ENCODE data around the gene KRTAP5-10. TPM values are rescaled to one million over a fixed set of nuclear protein-coding genes. Genes with fewer than 3 reads are reported as not detected.
"Not testable (repeated sequence)": the region's sequence is repeated elsewhere in the genome, so short reads cannot be mapped to it uniquely, and the experiment has no call there.

KRTAP5-10 gene
- total and polyA plus RNA-seq, 12 donors, result not detected

DNA sequence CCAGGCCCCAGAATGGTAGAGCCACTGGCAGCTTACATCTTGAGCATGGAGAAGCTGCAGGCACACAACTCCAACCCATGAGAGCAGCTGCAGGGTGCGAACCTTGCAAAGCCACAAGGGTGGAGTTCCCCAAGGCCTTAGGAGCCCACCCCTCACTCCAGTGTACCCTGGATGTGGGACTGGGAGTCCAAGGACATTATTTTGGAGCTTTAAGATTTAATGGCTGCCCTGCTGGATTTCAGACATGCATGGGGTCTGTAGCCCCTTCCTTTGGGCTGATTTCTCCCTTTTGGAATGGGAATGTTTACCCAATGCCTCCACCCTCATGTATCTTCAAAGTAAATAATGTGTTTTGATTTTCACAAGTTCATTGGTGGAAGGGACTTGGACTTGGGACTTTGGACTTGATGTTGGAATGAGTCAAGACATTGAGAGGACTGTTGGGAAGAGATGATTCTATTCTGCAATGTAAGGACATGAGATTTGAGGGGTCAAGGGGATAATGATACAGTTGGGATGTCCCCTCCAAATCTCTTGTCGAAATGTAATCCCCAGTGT is 39.3 kb upstream of the KRTAP5-10 start:
- intact Hi-C loops (cut with DNase I), result no loop called here
- H3K27ac ChIP-seq, result no peak overlapping the region
- ATAC-seq (no peak), DNase-seq (no peak)
- H3K36me3 ChIP-seq, result no peaks in the 10 kb centered on the region
- H3K27me3 ChIP-seq, result no peaks in the 10 kb centered on the region
- TF ChIP-seq CTCF (IDR thresholded peaks at IDR 0.05), result no peak
- H3K4me1 ChIP-seq, result no peaks in the 10 kb centered on the region
- no peak overlapping the region for H3K4me3 ChIP-seq
- 81 to 83% methylated on average over 2 of the region's 2 CpGs for WGBS, 2 donors
- peaks cover 0 to 9% (median 0%) of the 10 kb centered on the region in 11 donors for H3K9me3 ChIP-seq

DNA sequence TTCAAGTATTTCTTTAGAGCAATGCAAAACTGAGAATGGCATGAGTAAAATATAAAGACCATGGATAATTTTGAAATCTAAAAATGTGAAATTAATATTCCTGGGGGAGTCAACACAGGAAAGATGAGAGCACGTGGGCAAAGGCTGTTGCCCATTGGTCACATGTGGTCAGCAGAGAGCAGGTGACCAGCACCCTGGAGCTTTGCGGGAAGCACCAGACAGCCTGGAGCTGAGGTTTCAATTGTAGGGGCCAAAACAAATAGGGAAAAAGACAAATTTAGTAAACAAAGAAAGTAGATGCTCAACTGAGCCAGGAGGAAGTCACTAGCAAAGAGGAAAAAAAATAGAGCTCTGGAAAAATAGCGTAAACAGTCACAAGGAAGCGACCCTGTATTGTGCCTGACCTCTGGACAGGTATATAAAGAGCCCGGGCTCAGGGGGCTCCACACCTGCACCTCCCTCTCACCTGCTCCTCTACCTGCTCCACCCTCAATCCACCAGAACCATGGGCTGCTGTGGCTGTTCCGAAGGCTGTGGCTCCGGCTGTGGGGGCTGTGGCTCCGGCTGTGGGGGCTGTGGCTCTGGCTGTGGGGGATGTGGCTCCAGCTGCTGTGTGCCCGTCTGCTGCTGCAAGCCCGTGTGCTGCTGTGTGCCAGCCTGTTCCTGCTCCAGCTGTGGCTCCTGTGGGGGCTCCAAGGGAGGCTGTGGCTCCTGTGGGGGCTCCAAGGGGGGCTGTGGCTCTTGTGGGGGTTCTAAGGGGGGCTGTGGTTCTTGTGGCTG is 38.4 kb upstream of the KRTAP5-10 start, which contains the start of gene KRTAP5-7:
Gene KRTAP5-7 (plus strand): TSS at position 472 of the 780 bp plus-strand sequence. CDS start 34 bp downstream, at position 506.
- WGBS, 2 donors, result 46 to 53% methylated on average over 10 of the region's 10 CpGs
- intact Hi-C loops (cut with DNase I); ATAC-seq: not testable (repeated sequence)

DNA sequence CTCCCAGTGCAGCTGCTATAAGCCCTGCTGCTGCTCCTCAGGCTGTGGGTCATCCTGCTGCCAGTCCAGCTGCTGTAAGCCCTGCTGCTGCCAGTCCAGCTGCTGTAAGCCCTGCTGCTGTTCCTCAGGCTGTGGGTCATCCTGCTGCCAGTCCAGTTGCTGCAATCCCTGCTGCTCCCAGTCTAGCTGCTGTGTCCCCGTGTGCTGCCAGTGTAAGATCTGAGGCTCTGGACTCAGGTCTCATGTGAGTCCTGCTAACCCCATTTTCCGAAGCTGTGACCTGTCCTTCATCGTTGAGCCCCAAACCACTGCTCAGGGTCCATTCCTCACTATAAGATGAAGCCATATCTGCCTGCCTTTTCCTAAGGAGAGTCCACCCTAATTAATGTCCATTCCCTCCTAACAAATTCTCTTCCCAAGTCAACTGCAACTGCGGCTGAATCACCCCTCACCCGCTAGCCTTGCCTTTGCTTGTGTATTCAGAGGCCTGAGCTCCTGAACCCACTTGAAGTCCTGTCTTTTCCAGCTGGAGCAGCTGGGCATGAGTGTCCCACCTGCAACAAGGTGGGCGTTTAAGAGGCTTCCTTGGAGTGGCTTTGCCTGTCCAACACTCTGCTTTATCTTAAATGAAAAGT is 37.7 kb upstream of the KRTAP5-10 start:
- no peak overlapping the region for H3K4me3 ChIP-seq
- no peak overlapping the region for H3K27ac ChIP-seq
- no peaks in the 10 kb centered on the region for H3K4me1 ChIP-seq
- no peaks in the 10 kb centered on the region for H3K36me3 ChIP-seq
- no peak for TF ChIP-seq CTCF (IDR thresholded peaks at IDR 0.05)
- peaks cover 0 to 9% (median 0%) of the 10 kb centered on the region in 11 donors for H3K9me3 ChIP-seq
- WGBS, 2 donors, result 89 to 90% methylated on average over 6 of the region's 6 CpGs
- intact Hi-C loops (cut with DNase I), result no loop called here
- no peak for DNase-seq
- no peak for ATAC-seq
- no peaks in the 10 kb centered on the region for H3K27me3 ChIP-seq

More for the DNA sequence above, 38.4 kb upstream of the KRTAP5-10 start, which contains the start of gene KRTAP5-7:
- H3K27ac ChIP-seq, DNase-seq, H3K36me3 ChIP-seq, H3K9me3 ChIP-seq, H3K4me3 ChIP-seq, H3K4me1 ChIP-seq, H3K27me3 ChIP-seq: not testable (repeated sequence)

DNA sequence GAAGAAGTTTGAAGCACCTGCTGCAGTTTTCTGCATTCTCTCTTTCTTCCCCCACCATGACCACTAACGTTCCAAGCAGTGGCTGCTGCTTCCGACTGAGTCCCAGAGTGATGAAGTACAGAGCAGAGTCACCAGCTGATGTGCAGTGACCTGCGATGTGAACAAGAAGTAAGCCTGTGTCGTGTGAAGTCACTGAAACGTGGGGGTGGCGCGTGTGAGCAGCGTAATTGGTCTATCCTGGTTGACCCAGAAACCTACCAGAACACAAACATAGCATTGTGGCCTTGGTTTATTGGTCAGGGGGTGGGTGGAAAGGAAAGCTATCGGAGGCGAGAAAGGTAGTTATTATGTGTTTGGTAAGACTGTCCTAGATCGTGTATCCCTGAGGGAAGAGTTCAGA is 34.8 kb upstream of the KRTAP5-10 start:
- Histone ChIP-seq H3K27ac (no peak overlapping the region), H3K9me3 (no peaks in the 10 kb centered on the region), H3K27me3 (no peaks in the 10 kb centered on the region), H3K36me3 (no peaks in the 10 kb centered on the region), H3K4me3 (no peak overlapping the region), H3K4me1 (no peaks in the 10 kb centered on the region)
- WGBS, 2 donors, result 78 to 89% methylated on average over 11 of the region's 11 CpGs
- no peak for ATAC-seq
- intact Hi-C loops (cut with DNase I), result no loop called here
- no peak for DNase-seq
- no peak for TF ChIP-seq CTCF (IDR thresholded peaks at IDR 0.05)
